Measurements from ENCODE around the gene MS4A8.

Gene MS4A8

DNA sequence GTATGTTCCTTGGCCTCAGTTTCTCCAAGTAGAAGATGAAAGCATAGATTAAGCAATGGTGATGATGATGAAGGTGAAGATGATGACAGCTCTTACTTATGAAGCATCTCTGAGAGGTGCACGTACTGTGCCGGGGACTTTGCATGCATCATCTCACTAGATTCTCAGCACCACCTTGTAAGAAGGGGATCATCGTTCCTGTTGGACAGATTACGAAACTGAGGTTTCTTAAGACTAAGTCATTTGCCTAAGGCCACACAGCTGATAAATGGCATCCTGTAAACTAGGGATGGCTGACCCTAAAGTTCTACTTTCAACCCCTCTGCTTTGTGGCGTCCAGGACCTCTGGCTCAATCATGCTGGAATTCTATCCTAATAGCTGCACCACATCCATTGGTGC, 65.9 kb downstream of the MS4A8 start:
- DNase-seq: no peak

All from NCI-H2081 treated with DMSO at 0.1 percent for 48 hours (cell line).